NCI-H774 (cell line): ENCODE measurements around the gene CAVIN3.

Source experiments
- DNase-seq: peaks from one replicate; lab custom pipeline; 2025; lab: John Stamatoyannopoulos, UW

Gene CAVIN3

GRCh38 chr11:6320411-6321155, at the start of gene CAVIN3:
TSS of gene CAVIN3 (minus strand) at chr11:6320501. CDS start at chr11:6320476, 25 bp downstream.
- DNase-seq: no peak

- DNase-seq: no peak
Observed at GRCh38 chr11:6365659-6366058, 45.4 kb upstream of the CAVIN3 start.

- peak; percentile 64 for DNase-seq
Observed at GRCh38 chr11:6362873-6363678, 42.8 kb upstream of the CAVIN3 start.

- no peak for DNase-seq
Observed at GRCh38 chr11:6362185-6362872, 42.0 kb upstream of the CAVIN3 start.

GRCh38 chr11:6360183-6360582, 39.9 kb upstream of the CAVIN3 start:
- DNase-seq: no peak

GRCh38 chr11:6357222-6357621, 36.9 kb upstream of the CAVIN3 start:
- no peak for DNase-seq

- DNase-seq: no peak
Observed at GRCh38 chr11:6356503-6357055, 36.3 kb upstream of the CAVIN3 start.

GRCh38 chr11:6354651-6355485, 34.6 kb upstream of the CAVIN3 start:
- DNase-seq: no peak

GRCh38 chr11:6353367-6353987, 33.2 kb upstream of the CAVIN3 start:
- DNase-seq: peak; percentile 77

- DNase-seq: no peak
Observed at GRCh38 chr11:6351782-6352382, 31.6 kb upstream of the CAVIN3 start.

GRCh38 chr11:6350486-6350885, 30.2 kb upstream of the CAVIN3 start:
- no peak for DNase-seq

- DNase-seq: no peak
Observed at GRCh38 chr11:6350043-6350442, 29.7 kb upstream of the CAVIN3 start.

- no peak for DNase-seq
Observed at GRCh38 chr11:6345366-6345765, 25.1 kb upstream of the CAVIN3 start.

- DNase-seq: no peak
Observed at GRCh38 chr11:6336293-6336692, 16.0 kb upstream of the CAVIN3 start.

GRCh38 chr11:6334806-6335205, 14.5 kb upstream of the CAVIN3 start:
- no peak for DNase-seq

- DNase-seq: peak; percentile 10
Observed at GRCh38 chr11:6333095-6333494, 12.8 kb upstream of the CAVIN3 start.

- DNase-seq: no peak
Observed at GRCh38 chr11:6332066-6332465, 11.8 kb upstream of the CAVIN3 start.

- no peak for DNase-seq
Observed at GRCh38 chr11:6328321-6328720, 8.0 kb upstream of the CAVIN3 start.

- DNase-seq: no peak
Observed at GRCh38 chr11:6327806-6328205, 7.5 kb upstream of the CAVIN3 start.

GRCh38 chr11:6326985-6327384, 6.7 kb upstream of the CAVIN3 start:
- no peak for DNase-seq

- no peak for DNase-seq
Observed at GRCh38 chr11:6326303-6326702, 6.0 kb upstream of the CAVIN3 start.
